Measurements from ENCODE around the gene ABCC9.
"Not testable (repeated sequence)": the region's sequence is repeated elsewhere in the genome, so short reads cannot be mapped to it uniquely, and the experiment has no call there.

ABCC9 gene

DNA sequence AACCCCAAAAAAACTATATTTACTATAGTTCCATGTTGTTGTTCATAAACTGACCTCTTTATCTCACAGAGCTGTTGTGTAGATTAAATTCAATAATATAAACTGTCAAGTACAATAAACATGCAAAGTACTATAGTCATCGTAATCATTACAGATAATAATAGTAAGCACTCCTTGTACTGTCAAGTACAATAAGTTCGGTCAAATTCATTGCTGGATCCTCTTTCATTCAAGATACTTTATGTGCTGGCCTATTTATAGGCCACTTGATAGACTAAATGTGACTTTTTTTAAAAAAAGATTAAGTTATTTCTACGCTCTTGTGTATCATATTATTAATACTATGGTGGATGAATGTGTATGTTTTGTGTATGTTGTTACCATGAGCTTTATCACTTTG, 127.5 kb downstream of the ABCC9 start:
- no peak for DNase-seq

DNA sequence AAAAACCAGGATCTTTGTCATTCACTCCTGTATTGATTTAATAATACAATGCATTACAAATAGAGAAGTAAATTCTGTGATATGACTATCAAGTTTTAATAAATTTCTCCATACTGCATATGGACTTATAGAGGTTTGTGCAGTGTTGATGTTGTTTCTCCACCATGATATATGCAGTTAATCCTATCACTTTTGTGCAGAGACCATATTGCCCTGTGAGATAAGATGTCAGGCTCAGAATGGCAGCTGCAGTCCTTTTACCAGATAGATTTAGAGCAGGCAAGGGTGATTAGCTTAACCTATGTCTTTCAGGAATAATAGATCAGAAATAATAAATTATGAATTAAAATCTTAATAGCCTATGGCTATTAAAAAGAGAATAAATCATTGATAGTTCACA, 128.1 kb downstream of the ABCC9 start:
- DNase-seq: no peak

DNA sequence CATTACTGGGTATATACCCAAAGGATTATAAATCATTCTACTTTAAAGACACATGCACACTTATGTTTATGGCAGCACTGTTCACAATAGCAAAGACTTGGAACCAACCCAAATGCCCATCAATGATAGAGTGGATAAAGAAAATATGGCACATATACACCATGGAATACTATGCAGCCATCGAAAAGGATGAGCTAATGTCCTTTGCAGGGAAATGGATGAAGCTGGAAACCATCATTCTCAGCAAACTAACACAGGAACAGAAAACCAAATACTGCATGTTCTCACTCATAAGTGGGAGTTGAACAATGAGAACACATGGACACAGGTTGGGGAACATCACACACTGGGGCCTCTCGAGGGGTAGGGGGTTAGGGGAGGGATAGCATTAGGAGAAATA, 128.9 kb downstream of the ABCC9 start:
- not testable (repeated sequence) for DNase-seq

DNA sequence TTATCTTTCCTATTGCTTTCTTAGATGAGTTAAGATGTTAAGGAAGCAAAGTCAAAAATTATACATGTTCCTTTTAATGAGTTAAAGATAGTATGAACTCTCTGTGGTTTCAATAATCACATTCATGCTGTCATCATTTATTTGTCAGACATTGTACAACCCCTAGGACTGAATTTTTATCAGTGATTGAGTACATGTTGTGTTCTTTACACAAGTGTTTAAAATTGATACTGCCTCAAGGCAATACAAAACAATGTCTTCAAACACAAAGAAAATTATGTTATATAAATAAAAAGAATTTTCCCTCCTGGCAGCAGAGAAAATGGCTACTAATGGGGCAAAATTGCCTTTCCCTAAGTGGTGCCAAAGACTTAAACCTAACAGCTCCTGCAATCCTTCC, 132.1 kb downstream of the ABCC9 start:
- no peak for DNase-seq

DNA sequence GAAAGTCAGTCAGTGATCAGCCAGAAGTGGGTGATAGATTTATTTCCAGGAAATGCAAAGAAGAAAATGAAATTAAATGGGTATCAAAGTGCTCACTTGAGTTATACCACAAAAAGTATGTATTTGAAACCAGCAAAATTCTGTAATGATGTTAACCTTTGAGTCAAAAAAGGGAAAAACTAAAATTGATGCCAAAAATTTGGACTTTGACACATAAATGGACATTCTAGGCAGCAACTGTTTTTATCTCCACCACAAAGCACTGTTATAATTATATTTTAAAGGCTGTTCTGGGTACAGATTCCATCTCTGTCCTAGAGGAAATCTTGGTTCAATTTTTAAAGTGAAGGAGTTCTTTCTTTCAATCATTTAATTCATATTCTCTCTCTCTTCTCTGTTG, 135.0 kb downstream of the ABCC9 start:
- no peak for DNase-seq

DNA sequence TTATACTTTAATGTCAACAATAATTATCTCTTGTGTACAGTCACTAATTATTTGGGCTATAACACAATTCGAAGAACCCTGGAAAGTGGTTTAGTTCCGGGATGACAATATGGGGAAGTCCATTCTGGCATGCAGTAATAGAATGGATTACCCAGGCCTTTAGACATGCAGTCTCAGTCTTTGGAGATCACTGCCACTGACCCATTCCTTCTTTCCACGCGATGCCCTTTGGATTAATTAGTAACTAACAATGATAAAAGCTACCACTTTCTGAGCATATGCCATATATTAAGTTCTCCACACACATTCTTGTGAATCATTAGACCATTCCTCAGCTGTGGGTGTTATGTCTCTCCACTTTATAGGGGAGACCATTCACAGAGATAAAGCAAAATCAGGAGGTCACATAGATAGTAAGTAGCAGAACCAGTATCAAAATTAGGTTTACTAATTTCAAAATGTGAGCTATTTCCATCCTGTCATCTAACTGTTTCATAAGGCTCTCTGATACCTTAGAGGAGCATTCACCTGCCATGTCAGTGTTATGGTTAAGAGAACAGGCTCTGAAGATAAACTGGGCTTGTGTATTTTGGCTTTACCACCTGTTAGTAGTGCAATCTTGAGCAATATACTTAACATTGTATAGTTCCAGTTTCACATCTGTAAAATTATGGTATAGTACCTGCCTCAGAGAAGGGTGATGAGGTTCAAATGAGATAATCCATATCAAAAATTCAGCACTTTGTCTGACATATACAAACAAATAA, 139.5 kb downstream of the ABCC9 start:
- no peak for DNase-seq

DNA sequence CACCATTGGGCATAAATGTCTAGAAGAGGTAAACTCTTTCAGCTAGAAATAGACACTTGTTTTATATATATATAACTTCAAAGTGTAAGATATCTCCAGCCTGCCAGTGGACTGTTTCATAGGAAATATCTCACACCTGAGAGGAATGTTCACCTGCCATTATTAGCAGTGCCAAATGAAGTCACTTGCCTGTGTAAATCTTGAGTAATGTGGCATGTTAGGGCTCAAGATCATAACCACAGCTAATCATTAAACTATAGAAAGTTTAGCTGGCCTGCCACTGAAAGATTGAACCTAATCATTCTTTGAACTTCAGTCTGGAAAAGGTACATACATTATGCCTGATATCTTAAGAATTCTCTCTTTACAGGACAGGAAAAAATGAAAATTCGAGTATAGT, 141.2 kb downstream of the ABCC9 start:
- DNase-seq: no peak

DNA sequence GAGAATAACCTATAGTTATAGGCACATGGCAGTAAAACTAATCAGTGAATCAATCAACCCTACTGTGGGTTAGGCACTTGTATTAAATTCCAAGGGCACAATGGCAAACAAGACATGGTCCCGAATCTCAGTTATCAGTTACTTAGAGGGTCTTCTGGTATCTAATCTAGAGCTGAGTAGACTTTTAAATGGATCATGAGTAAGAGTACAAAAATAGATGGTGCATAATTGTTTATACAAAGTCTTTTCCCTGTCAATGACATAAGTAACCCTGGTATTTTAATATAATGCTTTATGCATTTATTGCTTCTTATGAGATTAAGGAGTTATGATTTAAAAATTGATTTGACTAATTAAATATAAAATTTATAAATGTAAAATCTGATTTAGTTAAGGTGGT, 143.7 kb downstream of the ABCC9 start:
- DNase-seq: no peak

DNA sequence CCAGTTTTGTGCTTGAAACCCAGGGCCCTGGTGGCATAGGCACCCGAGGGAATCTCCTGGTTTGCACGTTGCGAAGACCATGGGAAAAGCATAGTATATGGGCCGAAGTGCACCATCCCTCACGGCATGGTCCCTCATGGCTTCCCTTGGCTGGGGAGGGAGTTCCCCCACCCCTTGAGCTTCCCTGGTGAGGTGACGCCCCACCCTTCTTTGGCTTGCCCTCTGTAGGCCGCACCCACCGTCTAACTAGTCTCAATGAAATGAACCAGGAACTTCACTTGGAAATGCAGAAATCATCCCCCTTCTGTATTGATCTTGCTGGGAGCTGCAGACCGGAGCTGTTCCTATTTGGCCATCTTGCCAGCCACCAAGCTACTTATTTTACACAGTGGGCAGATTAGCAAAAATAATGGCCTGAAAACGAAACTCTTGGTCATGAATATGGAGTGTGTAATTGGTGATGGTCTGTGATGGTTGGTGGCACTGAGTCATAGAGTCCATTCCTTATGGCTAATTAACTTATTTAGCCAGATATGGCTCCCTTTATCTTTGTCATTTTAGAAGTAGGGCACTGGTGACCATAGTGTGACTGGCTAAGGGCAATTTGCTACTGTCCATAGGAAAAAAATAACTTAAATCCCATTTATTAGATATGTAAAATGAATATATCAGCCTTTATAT, 145.4 kb downstream of the ABCC9 start:
- no peak for DNase-seq

DNA sequence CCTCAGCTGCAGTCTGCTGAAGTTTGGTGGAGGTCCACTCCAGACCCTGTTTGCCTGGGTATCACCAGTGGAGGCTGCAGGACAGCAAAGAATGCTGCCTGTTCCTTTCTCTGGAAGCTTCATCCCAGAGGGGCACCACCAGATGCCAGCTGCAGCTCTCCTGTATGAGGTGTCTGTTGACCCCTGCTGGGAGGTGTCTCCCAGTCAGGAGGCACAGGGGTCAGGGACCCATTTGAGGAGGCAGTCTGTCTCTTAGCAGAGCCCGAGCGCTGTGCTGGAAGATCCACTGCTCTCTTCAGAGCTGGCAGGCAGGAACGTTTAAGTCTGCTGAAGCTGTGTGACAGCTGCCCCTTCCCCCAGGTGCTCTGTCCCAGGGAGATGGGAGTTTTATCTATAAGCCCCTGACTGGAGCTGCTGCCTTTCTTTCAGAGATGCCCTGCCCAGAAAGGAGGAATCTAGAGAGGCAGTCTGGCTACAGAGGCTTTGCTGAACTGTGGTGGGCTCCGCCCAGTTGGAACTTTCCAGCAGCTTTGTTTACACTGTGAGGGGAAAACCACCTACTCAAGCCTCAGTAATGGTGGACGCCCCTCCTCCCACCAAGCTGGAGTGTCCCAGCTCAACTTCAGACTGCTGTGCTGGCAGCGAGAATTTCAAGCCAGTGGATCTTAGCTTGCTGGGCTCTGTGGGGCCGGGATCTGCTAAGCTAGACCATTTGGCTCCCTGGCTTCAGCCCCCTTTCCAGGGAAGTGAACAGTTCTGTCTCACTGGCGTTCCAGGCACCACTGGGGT, 146.2 kb downstream of the ABCC9 start:
- not testable (repeated sequence) for DNase-seq

DNA sequence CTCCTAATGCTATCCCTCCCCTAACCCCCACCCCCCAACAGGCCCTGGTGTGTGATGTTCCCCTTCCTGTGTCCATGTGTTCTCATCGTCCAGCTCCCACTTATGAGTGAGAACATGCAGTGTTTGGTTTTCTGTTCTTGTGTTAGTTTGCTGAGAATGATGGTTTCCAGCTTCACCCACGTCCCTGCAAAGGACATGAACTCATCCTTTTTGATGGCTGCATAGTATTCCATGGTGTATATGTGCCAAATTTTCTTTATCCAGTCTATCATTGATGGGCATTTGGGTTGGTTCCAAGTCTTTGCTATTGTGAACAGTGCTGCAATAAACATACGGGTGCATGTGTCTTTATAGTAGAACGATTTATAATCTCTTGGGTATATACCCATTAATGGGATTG, 151.5 kb downstream of the ABCC9 start:
- DNase-seq: not testable (repeated sequence)

DNA sequence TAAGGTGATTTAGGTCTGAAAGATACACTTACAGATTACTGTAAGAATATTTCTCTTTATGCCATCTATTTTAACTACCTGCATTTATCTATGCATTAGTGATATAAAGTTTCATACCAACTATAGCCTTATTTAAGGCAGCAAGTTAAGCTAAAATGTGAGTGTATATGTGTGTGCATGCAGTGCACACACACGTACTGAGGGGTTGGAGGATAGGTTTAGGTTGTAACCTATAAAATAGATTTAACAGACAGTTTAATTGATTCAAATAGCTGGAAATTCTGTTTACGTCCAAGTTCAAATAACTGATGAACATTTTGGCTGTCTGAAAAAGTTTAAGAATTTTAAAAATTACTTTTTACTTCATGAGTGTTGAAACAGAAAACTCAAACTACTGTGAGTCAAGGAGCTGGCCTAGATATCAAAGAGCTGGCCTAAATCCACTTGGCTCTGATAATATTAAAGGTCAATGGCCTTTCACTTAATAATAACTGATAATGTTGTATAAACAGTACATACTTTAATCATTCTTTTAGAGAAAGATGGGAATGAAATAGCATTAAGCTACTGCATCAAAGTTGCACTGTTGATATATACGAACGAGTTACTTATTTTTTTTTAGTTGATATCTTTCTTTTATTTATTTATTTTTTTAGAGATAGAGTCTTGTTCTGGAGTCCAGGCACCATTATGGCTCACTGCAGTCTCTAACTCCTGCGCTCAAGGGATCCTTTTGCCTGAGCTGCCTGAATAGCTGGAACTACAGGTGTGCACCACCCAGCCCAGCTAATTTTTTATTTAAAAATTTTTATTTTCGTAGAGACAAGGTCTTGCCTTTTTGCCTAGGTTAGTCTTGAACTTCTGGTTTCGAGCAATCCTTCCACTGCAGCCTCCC, 152.9 kb downstream of the ABCC9 start:
- DNase-seq: no peak

DNA sequence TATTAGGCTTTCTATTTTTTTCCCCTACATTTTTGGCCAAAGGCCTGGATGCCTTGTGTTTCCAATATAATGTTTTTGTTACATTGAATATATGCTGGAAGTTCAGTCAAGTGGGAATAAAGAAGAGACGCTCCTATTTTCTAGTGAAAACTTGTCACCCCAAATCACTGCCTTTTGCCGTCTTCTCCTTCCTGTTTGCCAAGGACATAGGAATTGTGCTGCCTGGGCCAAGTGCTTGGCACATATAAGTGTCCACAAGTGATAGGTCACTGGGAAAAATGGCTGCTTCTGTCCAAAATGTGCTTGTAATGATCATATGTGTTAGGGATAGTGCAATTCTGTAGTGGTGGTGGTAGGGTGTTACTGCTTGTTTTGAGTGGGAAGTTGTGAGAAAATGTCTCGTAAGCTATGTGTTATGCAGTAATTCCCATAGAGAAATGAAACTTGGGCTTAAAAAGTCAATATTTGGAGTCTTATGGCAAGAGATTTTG, 155.1 kb downstream of the ABCC9 start:
- DNase-seq: no peak

DNA sequence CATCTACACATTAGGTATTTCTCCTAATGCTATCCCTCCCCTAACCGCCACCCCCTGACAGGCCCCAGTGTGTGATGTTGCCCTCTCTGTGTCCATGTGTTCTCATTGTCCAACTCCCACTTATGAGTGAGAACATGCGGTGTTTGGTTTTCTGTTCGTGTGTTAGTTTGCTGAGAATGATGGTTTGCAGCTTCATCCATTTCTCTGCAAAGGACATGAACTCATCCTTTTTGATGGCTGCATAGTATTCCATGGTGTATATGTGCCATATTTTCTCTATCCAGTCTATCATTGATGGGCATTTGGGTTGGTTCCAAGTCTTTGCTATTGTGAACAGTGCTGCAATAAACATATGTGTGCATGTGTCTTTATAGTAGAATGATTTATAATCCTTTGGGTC, 158.5 kb downstream of the ABCC9 start:
- DNase-seq: not testable (repeated sequence)

DNA sequence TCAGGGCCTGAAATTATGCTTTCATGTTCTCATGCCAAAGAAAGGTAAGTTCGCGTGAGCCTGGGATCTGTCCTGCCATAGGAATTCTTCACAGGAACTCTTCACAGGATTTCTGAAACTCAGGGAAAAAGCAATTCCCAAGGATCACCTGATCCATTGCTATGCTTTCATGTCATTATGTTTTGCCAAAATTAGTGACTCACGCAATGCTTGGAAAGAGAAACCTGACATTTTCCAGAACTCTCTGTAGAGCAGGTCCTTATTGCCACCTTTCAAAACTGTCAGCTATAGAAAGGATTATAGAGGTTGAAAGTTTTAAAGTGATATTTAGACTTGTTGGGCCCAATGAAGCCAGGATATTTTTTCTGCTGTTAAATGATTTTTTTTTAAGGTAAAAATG, 160.4 kb downstream of the ABCC9 start:
- DNase-seq: no peak

DNA sequence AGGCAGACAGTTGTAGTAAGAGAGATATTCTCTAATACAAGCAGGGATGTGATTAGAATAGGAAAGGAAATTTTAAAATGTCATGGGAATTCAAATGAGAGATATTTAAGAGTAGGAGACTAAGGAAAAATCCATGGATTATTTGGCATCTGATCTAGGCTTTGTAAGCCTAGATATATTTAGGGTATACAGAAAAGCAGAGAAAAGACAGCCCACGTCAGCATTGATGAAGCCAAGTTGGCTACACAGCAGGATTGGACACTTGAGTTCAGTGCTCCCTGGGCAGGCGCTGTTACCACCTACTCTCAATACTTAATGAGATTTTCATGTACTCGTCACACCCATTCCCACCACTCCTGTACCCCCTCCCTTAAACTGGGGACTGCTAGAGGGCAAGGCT, 165.1 kb downstream of the ABCC9 start:
- DNase-seq: no peak

DNA sequence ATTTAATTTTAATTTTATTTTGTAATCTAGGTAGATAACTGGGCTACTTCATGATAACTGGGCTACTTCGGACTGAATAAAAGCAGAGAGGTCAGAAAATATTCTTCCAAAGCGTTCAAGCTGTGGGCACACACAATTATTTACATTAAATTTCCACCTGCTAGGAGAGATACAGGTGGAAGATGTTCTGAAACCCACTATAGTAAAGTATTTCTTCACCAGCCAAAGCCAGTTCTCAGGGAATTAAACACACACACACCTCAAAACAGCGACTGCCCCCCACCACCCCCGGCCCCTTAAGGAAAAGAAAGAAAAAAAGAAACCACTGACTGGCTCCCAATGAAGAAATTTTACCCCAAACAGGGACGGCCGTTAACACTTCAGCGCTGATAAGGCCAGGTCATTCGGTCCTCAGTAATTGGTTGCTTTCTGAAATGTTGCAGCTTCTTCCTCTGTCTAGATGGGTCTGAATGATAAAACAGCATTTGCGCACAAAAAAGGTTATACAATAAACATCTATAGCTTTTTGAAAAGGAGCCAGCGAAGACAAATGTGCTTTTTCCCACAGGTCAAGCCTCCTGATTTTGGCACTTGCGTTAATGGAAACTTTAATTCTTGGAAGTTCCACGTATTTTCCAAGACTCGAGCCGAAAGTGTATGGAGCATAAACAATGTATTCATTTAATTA, 165.9 kb downstream of the ABCC9 start:
- DNase-seq: no peak

DNA sequence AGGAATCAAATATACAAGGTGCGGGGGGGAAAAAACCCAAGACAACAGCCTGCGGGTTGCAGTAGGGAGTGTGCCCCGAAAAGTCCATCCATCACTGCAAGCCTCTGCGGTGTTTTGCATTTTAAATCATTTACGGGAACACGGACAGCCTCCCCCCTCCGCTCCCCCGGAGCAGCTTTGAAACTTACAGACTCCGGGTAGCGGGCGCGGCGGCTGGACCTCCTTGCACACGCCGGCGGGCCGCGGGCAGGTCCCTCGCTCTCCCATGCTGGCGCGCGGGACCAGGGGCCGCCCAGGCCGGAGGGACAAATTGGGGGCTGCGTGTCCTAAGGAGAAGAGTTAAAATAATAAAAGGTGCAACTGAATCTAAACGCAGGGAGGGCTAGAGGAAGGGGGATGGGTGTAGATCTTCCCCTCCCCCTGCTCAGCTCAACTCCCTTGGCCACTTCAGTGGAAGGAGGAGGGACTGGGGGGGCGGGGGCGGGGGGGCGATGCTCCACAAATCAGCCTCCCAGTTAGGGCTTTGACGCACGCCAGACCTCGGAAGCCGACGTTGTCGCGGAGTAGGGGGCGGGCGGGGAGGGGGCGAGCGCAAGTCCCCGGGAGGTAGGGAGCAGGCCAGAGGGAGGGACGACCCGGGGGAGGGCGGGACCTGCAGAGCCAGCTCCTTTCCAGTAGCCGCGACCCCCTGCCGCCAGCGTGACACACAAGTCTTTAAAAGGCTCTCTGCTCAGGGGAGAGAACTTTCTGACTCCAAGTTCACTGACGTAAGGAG, 166.7 kb downstream of the ABCC9 start, which contains the start of gene KCNJ8:
TSS of gene KCNJ8 (minus strand) at position 349 of the 775 bp plus-strand sequence. CDS start 1,090 bp downstream, outside the sequence.
- DNase-seq: no peak

DNA sequence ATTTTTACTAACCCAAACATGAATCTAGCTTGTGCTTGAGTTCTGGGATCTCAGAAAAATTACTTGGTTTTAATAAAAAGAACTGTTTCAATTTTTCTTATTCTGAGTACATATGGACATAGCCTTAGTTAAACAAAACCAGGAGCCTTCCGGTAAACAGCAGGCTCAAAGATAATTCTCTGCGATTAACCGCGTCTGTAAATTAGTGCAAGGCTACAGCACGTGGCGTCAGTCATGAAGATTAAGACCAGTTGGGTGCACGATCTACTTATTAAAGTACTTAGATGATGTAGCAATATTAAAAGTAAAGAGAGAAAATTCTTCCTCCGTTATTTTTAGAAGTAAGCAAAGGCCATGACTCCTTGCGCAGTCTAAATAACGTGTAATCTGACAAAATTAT, 167.4 kb downstream of the ABCC9 start:
- DNase-seq: no peak

DNA sequence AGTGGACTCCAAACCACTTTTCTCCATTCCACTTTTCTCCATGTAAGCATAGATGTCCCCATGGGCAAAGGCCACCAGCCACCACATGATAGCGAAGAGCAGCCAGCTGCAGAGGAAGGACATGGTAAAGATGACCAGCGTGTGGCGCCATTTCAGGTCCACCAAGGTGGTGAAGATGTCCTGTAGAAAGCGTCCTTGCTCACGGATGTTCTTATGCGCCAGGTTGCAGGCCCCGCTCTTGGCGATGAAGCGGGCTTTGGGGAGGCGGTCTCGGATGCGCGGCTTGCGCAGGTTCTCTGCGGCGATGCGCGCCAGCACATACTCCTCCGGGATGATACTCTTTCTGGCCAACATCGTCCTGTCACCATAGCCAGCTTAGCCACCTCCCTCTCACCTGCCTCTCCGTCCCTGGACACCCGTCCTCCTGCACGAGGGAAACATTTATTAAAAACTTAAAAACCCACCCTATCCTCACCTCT, 167.9 kb downstream of the ABCC9 start:
- no peak for DNase-seq

DNA sequence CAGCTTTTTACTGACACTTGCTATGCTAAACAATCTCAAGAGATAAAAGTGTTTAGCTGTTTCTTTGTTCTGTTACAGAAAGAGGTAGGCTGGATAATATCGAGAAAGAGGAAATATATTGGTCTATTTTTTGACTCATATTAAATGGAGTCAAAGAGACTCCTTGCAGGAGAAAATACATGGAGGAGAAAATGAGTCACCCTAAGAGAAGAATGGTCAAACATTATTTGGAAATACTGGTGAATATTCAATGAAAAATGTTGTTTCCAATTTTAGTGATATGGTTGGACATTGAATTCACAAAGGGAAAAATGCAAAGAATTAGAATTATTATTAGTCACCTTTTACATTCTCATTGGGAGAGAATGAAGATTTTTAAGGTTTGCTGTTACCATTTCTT, 169.9 kb downstream of the ABCC9 start:
- DNase-seq: no peak

Data from activated CD8-positive, alpha-beta memory T cell treated with anti-CD3 and anti-CD28 coated beads, Interleukin-2, amount 50 U/mL, for 4 hours (primary cell).